EL (cell line): ENCODE measurements around the gene ZFYVE27.
A peak's percentile ranks its signal among the peaks of the same experiment; 100 is the strongest.

Source experiments
- DNase-seq: peaks from one replicate; pipeline ENCODE4 v3.0.0-alpha.2; 2016

The ZFYVE27 gene

DNA sequence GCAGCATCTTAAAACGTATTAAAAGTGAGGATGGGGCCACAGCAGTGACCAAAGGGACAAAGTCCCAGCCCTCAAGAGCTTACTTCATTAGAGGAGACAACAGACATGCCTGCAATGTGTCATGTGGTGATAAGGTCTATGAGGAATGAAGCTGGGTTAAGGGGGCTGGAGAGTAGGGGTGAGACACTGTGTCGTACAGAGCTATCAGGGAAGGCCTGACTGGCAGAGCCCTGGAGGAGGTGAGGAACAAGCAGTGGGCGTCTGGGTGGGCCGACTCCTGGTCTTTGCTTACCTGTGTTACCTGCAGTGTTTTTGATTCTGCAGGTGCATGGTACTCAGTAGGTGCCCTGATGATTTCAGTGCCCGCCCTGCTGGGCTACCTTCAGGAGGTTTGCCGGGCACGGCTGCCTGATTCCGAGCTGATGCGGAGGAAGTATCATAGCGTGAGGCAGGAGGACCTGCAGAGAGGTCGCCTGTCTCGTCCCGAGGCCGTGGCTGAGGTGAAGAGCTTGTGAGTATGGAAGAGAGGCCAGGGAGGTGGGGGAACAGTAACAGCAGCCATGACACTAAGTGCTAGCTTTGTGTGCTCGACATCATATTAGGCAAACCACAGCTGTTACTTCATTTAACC lies 7.6 kb downstream of the ZFYVE27 start:
- no peak for DNase-seq

DNA sequence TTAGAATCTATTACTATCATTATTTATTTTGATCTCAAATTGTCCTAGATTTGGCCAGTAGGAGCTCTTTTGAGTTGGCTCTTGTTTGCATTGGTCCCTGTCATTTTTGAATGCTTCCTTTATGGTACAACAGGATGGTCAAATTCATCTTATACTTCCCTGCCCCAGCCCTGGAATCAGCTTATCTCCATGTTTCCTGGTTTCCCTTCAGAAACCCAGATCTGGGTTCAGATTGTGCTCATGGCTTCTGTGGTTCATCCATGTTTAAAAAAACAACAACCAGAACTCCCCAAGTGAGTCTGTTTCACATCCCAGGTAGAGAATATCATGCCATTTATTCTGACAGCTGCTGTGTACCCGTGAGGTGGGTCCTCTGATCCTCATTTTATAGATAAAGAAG lies 10.6 kb downstream of the ZFYVE27 start:
- DNase-seq, result no peak

DNA sequence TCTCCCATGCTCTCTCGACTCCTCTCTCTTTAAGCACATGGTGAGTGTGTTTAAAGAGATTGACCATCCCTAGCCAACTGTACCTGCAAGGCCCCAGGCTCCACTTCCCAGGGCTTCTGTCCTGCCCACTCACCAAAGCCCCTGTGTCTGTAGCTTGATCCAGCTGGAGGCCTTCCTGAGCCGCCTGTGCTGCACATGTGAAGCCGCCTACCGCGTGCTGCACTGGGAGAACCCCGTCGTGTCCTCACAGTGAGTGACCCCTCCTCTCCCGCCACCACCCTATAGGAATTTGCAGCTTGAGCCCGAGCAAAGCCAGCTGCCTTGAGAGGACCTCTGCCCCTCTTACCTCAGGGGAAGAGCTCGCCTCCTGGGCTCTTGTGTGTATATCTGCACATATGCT lies 11.2 kb downstream of the ZFYVE27 start:
- DNase-seq, result no peak

DNA sequence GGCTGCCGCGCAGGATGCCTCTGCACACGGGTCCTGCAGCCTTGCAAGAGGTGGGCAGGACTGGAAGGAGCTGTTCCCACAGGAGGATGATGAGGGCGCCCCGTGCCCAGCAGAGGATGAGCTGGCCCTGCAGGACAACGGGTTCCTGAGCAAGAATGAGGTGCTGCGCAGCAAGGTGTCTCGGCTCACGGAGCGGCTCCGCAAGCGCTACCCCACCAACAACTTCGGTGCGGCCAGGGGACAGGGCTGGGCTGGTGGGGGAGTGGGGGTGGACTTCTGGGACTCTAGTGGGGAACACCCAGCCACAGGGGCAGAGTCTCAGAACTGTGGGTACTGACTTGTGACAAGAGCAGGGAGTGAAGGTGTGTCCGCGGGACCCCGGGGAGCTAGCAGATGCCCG lies 16.0 kb downstream of the ZFYVE27 start:
- DNase-seq, result no peak

DNA sequence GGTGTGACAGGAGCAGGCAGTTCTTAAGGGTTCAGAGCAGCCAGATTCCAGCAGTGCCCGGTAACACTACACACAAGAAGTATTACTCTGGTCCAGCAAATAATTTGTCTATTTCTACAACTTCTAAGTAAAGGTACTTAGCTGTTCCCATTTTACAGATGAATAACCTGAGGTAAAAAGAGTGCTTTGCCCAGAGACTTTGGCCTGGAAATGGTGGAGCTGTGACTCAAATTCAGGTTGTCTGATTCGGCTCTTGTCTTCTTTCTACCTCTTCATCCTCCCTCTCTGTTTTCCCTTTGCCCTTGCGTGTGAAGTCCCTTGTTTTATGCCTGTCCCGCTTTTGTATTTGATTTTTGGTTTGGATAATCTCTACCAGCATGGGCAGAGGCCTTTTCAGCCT lies 17.8 kb downstream of the ZFYVE27 start:
- no peak for DNase-seq

DNA sequence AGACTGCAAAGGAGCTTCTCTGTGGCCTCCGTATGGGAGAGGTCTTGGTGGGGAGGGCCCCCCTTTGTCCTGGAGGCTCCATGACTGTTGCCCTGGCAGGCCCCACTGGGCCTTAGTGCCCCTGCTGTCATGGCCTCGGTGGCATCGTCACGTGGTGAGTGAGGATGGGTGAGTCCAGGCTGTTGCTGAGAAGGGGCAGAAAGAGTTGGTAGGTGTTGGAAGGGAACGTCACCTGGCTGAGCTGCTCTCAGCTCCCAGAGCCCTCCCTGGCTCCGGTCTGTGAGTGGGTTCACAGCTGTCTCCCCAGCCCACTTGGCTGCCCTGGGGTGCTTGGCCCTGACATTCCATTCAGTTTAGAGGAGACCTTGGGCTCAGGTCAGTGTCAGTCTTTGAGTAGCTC lies 18.8 kb downstream of the ZFYVE27 start:
- DNase-seq, result no peak

DNA sequence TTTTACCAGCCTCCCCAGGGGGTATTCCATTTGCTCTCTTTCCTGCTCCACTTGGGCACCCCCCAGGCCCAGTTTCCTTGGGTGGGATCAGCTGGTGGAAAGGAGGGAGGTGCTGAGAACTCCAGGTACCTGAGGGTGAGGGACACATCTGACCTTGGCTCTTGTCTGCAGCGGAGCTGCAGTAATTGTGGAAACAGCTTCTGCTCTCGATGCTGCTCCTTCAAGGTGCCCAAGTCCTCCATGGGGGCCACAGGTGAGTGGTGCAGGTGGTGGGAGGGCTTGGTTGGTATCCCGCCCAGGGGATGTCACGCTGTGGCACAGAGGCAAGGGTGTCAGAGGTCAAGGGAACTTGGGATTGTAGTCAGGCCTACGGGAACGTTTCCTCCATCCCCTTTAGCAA lies 20.5 kb downstream of the ZFYVE27 start:
- DNase-seq, result no peak

DNA sequence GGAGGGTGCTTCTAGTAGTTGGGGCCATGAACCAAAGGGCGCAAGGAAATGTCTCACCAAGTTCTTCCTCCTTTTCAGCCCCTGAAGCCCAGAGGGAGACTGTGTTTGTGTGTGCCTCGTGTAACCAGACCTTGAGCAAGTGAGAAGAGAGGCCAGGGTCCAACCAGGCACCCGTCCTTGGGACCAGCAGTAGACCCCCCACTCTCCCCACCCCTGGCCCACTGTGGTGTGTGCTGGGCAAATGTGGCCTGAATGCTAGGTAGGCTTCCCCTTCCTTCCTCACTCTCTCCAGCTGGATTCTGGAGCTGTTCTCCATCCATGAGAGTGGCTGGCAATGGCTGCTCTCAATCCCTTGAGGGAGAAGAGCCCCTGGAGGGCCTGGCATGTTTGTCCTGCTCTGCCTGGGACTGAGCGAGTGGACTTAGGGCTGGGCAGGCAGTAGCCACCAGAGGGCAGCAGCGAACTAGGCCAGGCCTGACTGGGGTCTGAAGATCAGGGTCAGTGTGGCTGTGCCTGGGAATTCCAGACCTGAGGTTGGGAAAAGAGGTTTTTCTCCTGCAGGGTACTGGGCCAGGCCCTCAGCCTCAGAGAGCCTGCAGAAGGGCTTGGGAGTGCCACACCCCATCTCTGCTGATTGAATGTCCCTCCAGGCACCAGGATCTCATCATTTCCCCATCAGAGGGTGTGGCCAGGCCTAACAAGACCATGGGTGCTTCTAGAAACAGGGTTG lies 22.4 kb downstream of the ZFYVE27 start:
- peak; percentile 63 for DNase-seq

DNA sequence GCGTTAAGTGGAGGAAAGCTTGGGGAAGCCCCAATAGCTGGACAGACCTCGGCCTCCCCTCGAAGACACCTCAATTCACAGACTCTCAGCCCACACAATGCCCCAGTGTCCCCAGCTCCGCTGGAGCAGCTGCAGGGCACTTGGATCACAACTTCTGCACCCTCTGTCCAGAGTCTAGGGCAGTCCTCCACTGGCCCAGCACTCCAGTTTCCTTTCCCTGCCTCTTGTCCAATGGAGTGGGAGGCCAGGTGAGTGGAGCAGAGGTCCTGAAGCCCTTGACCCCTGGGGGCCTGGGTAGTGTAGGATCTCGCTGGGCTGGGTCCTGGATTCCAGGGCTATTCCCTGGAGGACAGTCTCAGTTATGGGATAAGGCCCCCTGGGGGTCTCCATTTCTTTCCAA lies 23.0 kb downstream of the ZFYVE27 start:
- no peak for DNase-seq

DNA sequence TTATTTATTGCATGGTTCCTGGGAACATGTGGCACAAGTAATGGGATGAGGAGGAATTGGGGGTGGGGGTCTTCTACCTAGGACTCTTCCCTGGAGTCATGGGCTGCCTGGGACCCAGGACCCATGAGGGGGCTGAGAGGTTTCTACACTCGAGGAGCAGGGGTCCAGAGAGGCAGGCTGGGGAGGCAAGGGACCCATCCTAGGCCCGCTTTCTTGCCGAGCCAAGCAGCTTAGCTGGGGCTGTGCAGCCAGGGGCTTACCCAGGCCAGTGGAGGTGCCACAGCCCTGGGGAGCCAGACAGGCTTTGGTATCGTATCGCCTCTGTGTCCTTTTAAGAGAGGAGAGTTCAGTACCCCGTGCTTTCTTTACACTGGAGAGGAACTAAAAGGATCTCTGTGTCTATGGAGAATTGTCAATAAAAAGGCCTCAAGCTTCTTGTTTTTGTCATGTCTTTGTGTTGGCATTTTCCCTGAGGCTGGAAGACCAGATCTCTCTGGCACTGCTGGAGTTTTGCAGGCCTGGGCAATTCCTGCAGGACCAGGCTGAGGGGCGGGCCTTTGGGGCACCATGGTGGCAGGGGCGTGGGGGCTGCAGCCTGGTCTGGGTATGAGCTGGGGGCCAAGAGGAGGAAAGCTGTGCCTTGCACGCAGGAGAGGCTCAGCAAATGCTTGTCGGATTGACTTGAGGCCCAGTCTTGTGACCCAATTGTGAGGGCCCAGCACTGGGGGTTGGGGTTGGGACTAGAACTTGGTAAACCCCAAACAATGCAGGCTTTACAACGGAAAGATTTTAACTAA lies 23.7 kb downstream of the ZFYVE27 start:
- DNase-seq, result no peak

DNA sequence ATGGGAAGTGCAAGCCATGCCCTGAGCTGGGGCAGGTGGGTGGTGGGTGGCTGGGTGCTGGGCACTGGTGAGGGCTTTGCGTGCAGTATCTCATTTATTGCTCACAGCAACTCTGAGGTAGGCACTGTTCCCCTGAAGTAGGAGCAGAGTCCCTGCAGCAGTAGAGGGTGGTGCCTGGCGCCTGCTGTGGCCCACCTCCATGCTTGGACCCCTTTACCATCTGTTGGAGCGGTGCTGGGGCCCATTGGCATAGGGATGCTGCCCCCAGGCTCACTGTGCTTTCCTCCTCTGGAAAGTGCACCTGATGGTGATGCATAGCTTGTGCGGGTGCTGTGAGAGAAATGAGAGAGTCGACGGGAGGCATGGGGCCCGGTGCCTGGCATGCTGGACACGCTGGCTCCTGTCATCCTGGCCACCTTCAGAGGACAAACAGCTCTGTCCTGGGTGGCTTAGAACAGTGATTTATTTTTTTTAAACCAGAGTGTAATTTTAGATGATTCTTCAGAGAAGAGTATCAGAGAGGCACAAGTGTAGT lies 24.5 kb downstream of the ZFYVE27 start:
- no peak for DNase-seq

DNA sequence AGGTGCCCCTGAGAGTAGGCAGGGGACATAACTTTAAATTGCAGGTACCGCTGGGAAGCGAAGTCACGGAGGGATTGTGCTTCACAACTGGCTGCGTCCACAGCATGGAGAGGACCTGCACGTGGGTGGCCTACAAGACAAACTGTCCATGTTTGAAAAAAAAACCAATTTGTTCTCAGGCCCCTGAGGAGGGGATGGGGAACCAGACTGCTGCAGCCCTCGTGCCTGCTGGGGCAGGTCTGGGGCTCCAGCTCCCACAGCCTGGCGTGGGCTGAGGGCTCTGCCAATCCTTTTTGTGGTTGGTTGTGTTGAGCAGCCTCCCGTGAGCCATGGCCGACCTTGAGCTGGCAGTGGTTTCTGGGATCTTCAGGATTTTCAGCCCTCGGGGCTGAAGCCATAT lies 25.1 kb downstream of the ZFYVE27 start:
- no peak for DNase-seq

DNA sequence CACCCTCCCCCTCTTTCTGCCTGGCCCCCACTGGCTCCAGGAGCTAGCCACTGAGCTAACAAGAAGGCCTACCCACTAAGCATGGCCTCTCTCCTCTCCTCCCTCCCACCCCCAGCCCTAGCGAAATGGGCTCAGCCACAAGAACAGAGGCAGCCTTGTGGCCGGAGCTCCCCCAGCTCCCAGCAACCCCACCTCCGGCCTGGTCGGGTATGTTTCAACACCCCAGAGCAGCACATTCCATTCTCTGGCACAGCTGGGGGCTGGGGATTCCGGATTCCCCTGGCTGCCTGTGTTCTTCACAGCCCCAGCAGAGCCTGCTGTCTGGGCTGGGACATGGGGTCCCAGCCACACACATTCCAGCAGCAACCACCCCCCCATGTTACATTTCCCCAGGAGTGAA lies 25.9 kb downstream of the ZFYVE27 start:
- no peak for DNase-seq

DNA sequence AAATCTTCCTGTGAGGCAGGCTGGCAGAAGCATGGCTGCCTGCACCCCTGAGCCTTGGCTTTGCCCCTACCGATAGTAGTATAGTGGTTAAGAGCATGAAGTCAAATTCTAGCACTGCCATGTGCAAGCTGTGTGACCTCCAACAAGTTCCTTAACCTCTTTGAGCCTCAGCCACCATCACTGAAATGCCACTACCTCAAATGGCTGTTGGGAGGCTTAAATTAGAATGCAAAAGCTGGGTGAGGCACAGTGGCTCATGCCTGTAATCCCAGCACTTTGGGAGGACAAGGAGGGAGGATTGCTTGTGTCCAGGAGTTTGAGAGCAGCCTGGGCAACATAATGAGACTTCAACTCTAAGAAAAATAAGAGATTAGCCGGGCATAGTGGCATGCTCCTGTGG lies 26.5 kb downstream of the ZFYVE27 start:
- no peak for DNase-seq

DNA sequence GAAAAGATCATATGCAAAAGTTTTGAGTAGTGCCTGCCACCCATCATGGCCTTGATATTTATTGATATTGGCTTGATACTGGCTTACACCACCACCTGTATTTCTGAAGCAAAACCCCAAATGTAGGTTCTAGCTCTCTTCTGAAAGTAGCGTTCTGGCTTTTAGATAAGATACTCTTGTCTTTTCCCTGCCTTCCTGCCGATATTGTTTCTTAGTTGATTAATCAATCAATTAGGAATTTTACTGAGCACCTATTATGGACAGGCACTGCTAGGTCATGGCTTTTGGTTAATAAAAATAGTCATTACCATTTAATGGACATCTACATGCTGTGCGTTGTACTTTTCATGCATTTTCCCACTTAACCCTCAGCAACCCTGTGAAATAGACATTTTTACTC lies 27.0 kb downstream of the ZFYVE27 start:
- no peak for DNase-seq

DNA sequence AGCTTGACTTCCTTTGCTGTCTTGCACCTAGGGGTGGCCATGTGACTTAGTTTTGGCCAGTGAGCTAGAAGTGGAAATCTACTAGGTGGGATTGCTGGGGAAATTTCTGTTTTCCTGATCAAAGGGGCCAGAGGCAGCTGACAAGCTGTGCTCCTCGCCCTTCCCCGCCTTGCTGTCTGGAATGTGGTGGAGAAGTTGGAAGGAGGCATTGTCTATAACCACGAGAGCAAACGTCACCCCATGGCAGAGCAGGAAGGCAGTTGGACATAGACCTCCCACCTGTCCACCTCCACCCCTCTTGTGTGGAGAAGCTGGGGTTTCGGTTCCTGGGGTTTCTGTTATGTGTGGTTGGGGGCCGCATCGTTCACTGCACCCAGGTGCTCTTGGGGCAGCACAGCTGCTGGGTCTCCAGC lies 27.6 kb downstream of the ZFYVE27 start:
- DNase-seq, result no peak

DNA sequence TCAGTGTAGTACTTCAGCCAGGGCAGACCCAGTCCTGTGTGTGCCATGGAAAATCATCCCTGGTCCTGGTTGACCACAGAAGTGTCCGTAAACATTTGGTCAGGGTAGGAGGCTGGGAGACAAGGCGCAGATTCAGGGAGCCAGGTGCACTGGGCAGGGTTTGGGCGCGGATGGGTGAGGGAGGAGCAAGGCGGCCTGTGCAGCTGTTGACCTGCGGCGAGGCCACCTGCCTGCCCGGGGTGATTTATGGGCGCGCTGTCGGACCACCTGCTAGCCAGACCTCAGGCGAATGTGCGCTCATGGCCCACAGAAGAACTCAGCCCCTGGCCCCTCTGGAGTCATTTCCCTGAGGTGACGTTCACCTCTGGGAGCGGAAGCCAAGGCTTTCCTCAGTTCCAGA lies 28.3 kb downstream of the ZFYVE27 start:
- DNase-seq, result no peak

DNA sequence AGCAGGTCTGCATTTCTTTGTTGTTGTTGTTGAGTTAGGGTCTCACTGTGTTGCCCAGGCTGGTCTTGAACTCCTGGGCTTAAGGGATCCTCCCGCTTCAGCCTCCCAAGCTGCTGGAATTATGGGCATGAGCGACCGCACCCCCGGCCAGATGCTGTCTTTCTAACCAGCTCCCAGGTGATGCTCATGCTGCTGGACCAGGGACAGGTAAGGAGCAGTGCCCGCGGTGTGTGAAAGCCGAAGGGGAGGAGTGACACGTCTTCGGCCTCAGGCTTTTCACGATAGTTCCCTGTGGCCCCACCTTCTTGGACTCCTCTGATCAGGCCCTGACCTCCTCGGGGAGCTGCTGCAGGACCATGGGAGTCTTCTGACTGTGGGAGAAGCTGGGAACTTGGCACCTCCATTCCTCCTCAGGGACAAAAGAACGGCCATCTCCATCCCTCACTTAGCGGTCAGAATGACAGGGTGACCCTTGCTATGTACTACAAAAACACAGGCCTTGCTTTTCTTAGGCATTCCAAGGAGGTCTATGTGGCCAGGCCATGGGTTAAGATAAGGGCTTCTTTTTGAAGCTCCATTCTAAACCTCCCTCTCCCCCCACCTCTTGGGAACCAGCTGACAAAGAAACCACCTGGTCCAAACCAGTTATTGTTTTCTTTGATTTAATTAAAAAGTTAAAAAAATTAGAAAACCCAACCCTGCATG lies 29.3 kb downstream of the ZFYVE27 start:
- DNase-seq, result no peak

DNA sequence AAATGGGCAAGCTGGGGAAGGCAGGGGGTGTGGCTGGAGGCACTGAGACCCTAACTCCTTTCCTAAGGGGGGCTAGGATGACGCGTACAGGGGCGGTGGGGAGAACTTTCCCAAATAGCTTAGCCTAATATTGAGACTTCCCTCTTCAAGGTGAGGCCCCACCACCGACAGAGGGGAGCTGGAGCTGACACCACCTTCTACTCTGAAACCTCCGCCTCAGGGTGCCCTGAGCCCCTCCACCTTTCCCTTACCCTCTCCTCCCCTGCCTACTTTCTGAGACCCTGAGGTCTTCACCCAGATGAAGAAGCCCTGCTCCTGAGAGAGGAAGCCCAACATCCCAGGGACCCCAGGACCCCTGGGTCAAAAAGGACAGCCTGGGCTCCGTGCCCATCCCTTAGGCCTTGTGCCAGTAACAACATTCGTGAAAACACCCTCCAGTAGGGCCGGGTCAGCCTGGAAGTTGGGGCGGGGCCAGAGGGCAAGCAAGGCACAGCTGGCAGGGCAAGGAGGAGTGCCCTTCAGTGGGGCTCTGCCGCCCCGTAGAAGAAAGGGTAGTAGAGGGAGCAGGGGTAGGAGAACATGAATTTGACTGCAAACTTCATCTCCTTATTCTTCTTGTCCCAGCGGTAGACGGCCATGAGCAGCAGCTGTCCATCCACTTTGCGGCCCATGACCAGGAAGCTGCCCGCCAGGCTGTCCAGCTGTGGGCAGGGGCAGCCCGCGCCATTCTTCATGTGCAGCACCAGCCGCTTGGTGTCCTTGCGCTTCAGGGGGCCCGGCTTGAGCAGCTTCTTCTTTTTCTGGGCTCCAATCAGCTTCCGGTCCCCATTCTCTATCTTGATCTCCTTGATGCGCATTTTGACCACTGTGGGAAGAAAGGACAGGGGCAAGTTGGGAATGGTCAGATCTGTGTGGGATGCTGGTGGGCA lies 30.3 kb downstream of the ZFYVE27 start:
- no peak for DNase-seq

DNA sequence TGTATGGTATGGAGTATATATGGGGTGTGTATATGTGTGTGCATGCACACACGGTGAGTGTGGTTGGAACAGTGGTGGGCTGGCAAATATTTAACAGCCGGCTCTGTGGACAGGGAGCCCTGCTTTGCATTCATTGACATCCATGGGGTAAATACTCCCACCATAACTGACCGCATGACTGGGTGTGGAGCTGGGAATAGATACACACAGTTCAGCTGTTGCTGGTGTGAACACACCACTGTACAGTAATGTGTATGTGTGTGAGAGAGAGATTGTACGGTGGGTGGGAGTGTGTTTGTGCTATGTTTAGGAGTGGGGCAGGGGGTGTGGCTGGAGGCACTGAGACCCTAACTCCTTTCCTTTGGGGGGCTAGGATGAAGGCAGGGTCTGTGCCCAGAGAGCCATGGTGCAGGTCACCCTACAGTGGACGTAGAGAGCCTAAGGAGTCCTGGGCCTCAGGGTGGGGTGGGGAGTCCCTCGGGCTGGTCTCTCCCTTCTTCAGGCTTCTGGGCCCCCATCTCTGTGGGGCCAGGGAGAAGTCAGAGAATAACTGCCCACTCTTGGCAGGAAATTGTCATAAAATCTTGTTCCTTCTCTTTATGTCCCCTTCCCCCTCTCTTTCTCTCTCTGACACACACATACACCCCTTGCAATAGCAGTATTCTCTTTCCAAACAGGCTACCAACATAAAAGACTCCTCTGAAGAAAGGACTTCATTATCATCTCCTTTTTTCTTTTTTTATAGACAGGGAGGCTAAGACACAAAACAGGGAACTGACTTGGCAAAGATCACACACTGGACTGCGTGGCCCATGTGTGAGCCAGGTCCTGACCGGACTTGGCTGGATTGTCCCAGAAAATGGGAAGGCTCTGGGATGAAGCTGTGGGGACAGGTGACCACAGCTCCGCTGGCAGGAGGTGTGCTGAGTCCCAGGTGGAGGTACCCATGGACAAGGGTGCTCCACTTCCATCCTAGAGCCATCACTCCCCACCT lies 31.7 kb downstream of the ZFYVE27 start:
- no peak for DNase-seq

DNA sequence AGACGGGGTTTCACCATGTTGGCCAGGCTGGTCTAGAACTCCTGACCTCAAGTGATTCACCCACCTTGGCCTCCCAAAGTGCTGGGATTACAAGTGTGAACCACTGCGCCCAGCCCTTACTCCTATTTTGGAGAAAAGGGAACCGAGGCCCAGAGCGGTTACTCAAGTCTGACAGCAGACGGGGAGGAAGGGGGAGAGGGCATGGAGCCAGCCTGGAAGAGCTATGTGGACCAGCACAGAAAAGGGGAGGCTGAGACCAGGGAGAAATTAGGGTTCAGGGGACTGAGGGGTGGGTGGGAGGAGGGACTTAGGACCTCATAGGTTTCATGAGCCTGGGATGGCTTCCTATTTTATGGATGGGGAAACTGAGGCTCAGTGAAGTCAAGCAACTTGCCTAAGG lies 33.3 kb downstream of the ZFYVE27 start:
- no peak for DNase-seq
